GM23338 (cell line): ENCODE data around the gene LEFTY1. TPM values are rescaled to one million over a fixed set of nuclear protein-coding genes. Genes with fewer than 3 reads are reported as not detected.

Experiments
- ATAC-seq: fragments of 200-7000 bp; cut with Tn5 transposase; 3 replicates; pipeline ENCODE4 v1.9.1; 2020
- DNase-seq: peaks from one replicate; pipeline ENCODE4 v3.0.0-alpha.2; 2015; ENCODE audit warnings: low spot score
- H2AFZ ChIP-seq: fragments of 200-600 bp; sonication (generic); 2 replicates; pipeline ENCODE4 v1.8.0; 2016; ENCODE audit warnings: antibody characterized with exemption, mild to moderate bottlenecking, moderate library complexity
- H3F3A ChIP-seq: fragments of 200-600 bp; sonication (generic); replicated peaks from 2 replicates; pipeline ENCODE4 v1.8.0; 2017; ENCODE audit warnings: antibody characterized with exemption, mixed run types, low read depth
- H3K27ac ChIP-seq: fragments of 200-600 bp; sonication (generic); 2 replicates; pipeline ENCODE4 v1.6.1; 2016; ENCODE audit warnings: low read depth
- H3K27me3 ChIP-seq: fragments of 200-600 bp; sonication (generic); 2 replicates; pipeline ENCODE4 v1.8.0; 2016; ENCODE audit warnings: mild to moderate bottlenecking, mixed run types, moderate library complexity; ENCODE audit not compliant: insufficient read depth
- H3K36me3 ChIP-seq: fragments of 200-600 bp; sonication (generic); 2 replicates; pipeline ENCODE4 v1.8.0; 2016; ENCODE audit warnings: mild to moderate bottlenecking; ENCODE audit not compliant: insufficient read depth
- H3K4me1 ChIP-seq: fragments of 200-600 bp; sonication (generic); 2 replicates; pipeline ENCODE4 v1.8.0; 2016; ENCODE audit warnings: mild to moderate bottlenecking, moderate library complexity; ENCODE audit not compliant: insufficient read depth
- H3K4me2 ChIP-seq: fragments of 200-600 bp; sonication (generic); 2 replicates; pipeline ENCODE4 v1.7.1; 2017; ENCODE audit warnings: mixed run types
- H3K4me3 ChIP-seq: fragments of 200-600 bp; sonication (generic); 2 replicates; pipeline ENCODE4 v1.6.1; 2016; ENCODE audit warnings: mixed run types
- H3K79me2 ChIP-seq: fragments of 200-600 bp; sonication (generic); replicated peaks from 2 replicates; pipeline ENCODE4 v1.8.0; 2017; ENCODE audit warnings: mild to moderate bottlenecking; ENCODE audit not compliant: insufficient read depth
- H3K9me2 ChIP-seq: fragments of 200-600 bp; sonication (generic); 2 replicates; pipeline ENCODE4 v1.8.0; 2017; ENCODE audit not compliant: insufficient read depth
- H4K20me1 ChIP-seq: fragments of 200-600 bp; sonication (generic); replicated peaks from 2 replicates; pipeline ENCODE4 v1.8.0; 2017; ENCODE audit warnings: mild to moderate bottlenecking; ENCODE audit not compliant: insufficient read depth
- H3K27ac Mint-ChIP-seq: 2 replicates; pipeline ENCODE4 v1.8.0; 2020; ENCODE audit warnings: inconsistent platforms, mild to moderate bottlenecking, moderate library complexity, mixed read lengths
- H3K27me3 Mint-ChIP-seq: 3 replicates; pipeline ENCODE4 v1.8.0; 2022; ENCODE audit warnings: low read depth, mild to moderate bottlenecking, moderate library complexity, mixed read lengths, inconsistent platforms; ENCODE audit not compliant: insufficient read depth, poor library complexity
- H3K36me3 Mint-ChIP-seq: 3 replicates; pipeline ENCODE4 v1.8.0; 2021; ENCODE audit warnings: low read depth, mild to moderate bottlenecking, inconsistent platforms, moderate library complexity, mixed read lengths
- H3K4me1 Mint-ChIP-seq: 3 replicates; pipeline ENCODE4 v1.8.0; 2020; ENCODE audit warnings: mild to moderate bottlenecking, inconsistent platforms, mixed read lengths
- H3K4me3 Mint-ChIP-seq: 3 replicates; pipeline ENCODE4 v1.8.0; 2021; ENCODE audit warnings: moderate library complexity, mild to moderate bottlenecking, inconsistent platforms, mixed read lengths
- H3K9me3 Mint-ChIP-seq: 3 replicates; pipeline ENCODE4 v1.8.0; 2020; ENCODE audit warnings: moderate library complexity, mild to moderate bottlenecking, inconsistent platforms, mixed read lengths
- CREB1 ChIP-seq: fragments of 250-450 bp; sonication (Bioruptor Pico); IDR thresholded peaks from 2 replicates; pipeline ENCODE4 v1.5.0; 2020; ENCODE audit warnings: low read depth, mild to moderate bottlenecking, moderate library complexity
- CTCF ChIP-seq, 2 experiments: fragments of 200-600 bp in 1 of 2; sonication (generic) in 1 of 2; conservative IDR thresholded peaks; 2 replicates each; pipeline versions ENCODE4 v1.5.1 to v1.6.1; 2016 to 2017; ENCODE audit warnings: antibody characterized with exemption in 2 of 2, low read depth in 2 of 2, mild to moderate bottlenecking in 2 of 2, moderate library complexity in 1 of 2
- ETS1 ChIP-seq: IDR thresholded peaks from 2 replicates; pipeline ENCODE4 v1.6.1; 2016; ENCODE audit warnings: antibody characterized with exemption
- EZH2 ChIP-seq: fragments of 200-600 bp; sonication (generic); IDR thresholded peaks from one replicate; pipeline ENCODE4 v1.8.0; 2017; ENCODE audit warnings: antibody characterized with exemption, mild to moderate bottlenecking, low read depth; ENCODE audit not compliant: unreplicated experiment
- EZH2phosphoT487 ChIP-seq: fragments of 200-600 bp; sonication (generic); IDR thresholded peaks from one replicate; pipeline ENCODE4 v1.8.1; 2018; ENCODE audit warnings: antibody characterized with exemption; ENCODE audit not compliant: unreplicated experiment
- JUNB ChIP-seq: IDR thresholded peaks from one replicate; pipeline ENCODE4 v1.6.1; 2016; ENCODE audit warnings: antibody characterized with exemption; ENCODE audit not compliant: unreplicated experiment
- NANOG ChIP-seq: IDR thresholded peaks from 2 replicates; pipeline ENCODE4 v1.6.1; 2016; ENCODE audit warnings: antibody characterized with exemption, borderline replicate concordance
- POLR2AphosphoS5 ChIP-seq: IDR thresholded peaks from 2 replicates; pipeline ENCODE4 v1.6.1; 2016; ENCODE audit warnings: antibody characterized with exemption, low read depth
- REST ChIP-seq: IDR thresholded peaks from one replicate; pipeline ENCODE4 v1.6.1; 2018; ENCODE audit warnings: antibody characterized with exemption; ENCODE audit not compliant: unreplicated experiment
- STAT1 ChIP-seq: IDR thresholded peaks from one replicate; pipeline ENCODE4 v1.6.1; 2016; ENCODE audit warnings: antibody characterized with exemption; ENCODE audit not compliant: unreplicated experiment
- ZNF114 ChIP-seq: fragments of 250-450 bp; sonication (Bioruptor Pico); IDR thresholded peaks from 2 replicates; pipeline ENCODE4 v1.5.0; 2020; ENCODE audit warnings: mild to moderate bottlenecking, moderate library complexity
- ZNF331 ChIP-seq: fragments of 250-450 bp; sonication (Bioruptor Pico); IDR thresholded peaks from 2 replicates; pipeline ENCODE4 v1.5.0; 2020; ENCODE audit warnings: low read depth, mild to moderate bottlenecking, moderate library complexity
- ZNF462 ChIP-seq: fragments of 250-450 bp; sonication (Bioruptor Pico); IDR thresholded peaks from 2 replicates; pipeline ENCODE4 v1.5.0; 2020; ENCODE audit warnings: mild to moderate bottlenecking, moderate library complexity
- polyA plus RNA-seq: library from polyadenylated mRNA; unstranded; fragments of >200 nt; fragmentation: Nextera tagmentation; extraction: Ambion mirVana; gene quantifications from 2 replicates; pipeline ENCODE4 v1.2.1, GENCODE V29; 2016
- total RNA-seq: library from RNA; depleted of rRNA; stranded (reverse); fragments of >200 nt; shearing (Covaris generic); gene quantifications from 2 replicates; pipeline ENCODE4 v1.2.3, GENCODE V29; 2014

LEFTY1 gene
- total and polyA plus RNA-seq, 2 experiments from 2014 or later: 27.5 to 65.4 TPM

- no peaks in the 10 kb centered on the region for H3K9me3 Mint-ChIP-seq
- H3F3A ChIP-seq: 0 out of 2 replicates have a peak, but pooled peaks cover 6% of the 10 kb centered on the region
- H2AFZ ChIP-seq: no peak overlapping the region
- no peaks in the 10 kb centered on the region for H3K27me3 ChIP-seq
- H3K27ac ChIP-seq: 0 out of 2 replicates have a peak overlapping the region, but pooled peaks have one; percentile 45
- H3K27ac Mint-ChIP-seq: no peak overlapping the region
- H3K4me3 Mint-ChIP-seq: no peak overlapping the region
- no peak for DNase-seq
- H3K79me2 ChIP-seq: no peaks in the 10 kb centered on the region
- H3K36me3 Mint-ChIP-seq: peaks cover 90% of the 10 kb centered on the region
- TF ChIP-seq ZNF331 (CRISPR knock-in tag) (no peak), EZH2phosphoT487 (no peak), ETS1 (no peak), JUNB (no peak), ZNF462 (no peak), ZNF114 (CRISPR knock-in tag) (no peak), EZH2 (no peak), CREB1 (CRISPR knock-in tag) (no peak), POLR2AphosphoS5 (no peak), NANOG (no peak), STAT1 (no peak), REST (no peak), CTCF (conservative IDR thresholded peaks at IDR 0.05; ENCODE audit: low read depth in 2 of 2) (no peak)
- peak; percentile 28; the same call in 1 of the 3 replicates for ATAC-seq
- H3K4me1 ChIP-seq: peaks cover 3% of the 10 kb centered on the region; the same call in 1 of the 2 replicates
- H3K4me3 ChIP-seq: no peak overlapping the region
- peaks cover 12% of the 10 kb centered on the region for H3K4me1 Mint-ChIP-seq
- no peaks in the 10 kb centered on the region for H3K9me2 ChIP-seq
- H3K4me2 ChIP-seq: no peak overlapping the region
- H3K27me3 Mint-ChIP-seq: peaks cover 6% of the 10 kb centered on the region
- H4K20me1 ChIP-seq: peaks cover 13% of the 10 kb centered on the region
- peaks cover 47% of the 10 kb centered on the region for H3K36me3 ChIP-seq
Observed at GRCh38 chr1:225866981-225867380, 22.0 kb downstream of the LEFTY1 start.
